ENCODE results near the gene HJURP. TPM values are rescaled to one million over a fixed set of nuclear protein-coding genes. Genes with fewer than 3 reads are reported as not detected.
A peak's percentile ranks its signal among the peaks of the same experiment; 100 is the strongest.
"Not testable (repeated sequence)": the region's sequence is repeated elsewhere in the genome, so short reads cannot be mapped to it uniquely, and the experiment has no call there.

The HJURP gene
- polyA plus RNA-seq (ENCODE audit: insufficient read length): 33.4 TPM
- long read RNA-seq, donor 1, partial matches to known transcripts: 0 of 3 reads
- long read RNA-seq, donor 1, other reads (novel, unspliced or antisense): 0 of 3 reads
- long read RNA-seq, donor 2, partial matches to known transcripts: 0 of 2 reads
- long read RNA-seq, donor 2, other reads (novel, unspliced or antisense): 0 of 2 reads
- long read RNA-seq, donor 3, partial matches to known transcripts: 5 of 6 reads
- long read RNA-seq, donor 3, other reads (novel, unspliced or antisense): 0 of 6 reads
- long read RNA-seq, donor 4: 0 reads
- long read RNA-seq, donor 5, transcript HJURP-202 (9 exons, 3,187 nt): major isoform, 6 of 11 reads
- long read RNA-seq, donor 5, partial matches to known transcripts: 5 of 11 reads
- long read RNA-seq, donor 5, other reads (novel, unspliced or antisense): 0 of 11 reads
- long read RNA-seq, donor 6, partial matches to known transcripts: 7 of 15 reads
- long read RNA-seq, donor 6, other reads (novel, unspliced or antisense): 0 of 15 reads
- long read RNA-seq, donor 7, partial matches to known transcripts: 11 of 15 reads
- long read RNA-seq, donor 7, other reads (novel, unspliced or antisense): 0 of 15 reads
- long read RNA-seq, donor 8: 0 reads

GRCh38 chr2:233854241-233854981, at the start of gene HJURP:
HJURP (minus strand) TSS chr2:233854535; CDS start chr2:233854500, 35 bp downstream.
- peak; percentile 95 for DNase-seq

GRCh38 chr2:233901884-233902283, 47.5 kb upstream of the HJURP start:
- no peak for DNase-seq

- DNase-seq: no peak
Measured at GRCh38 chr2:233901367-233901766, 47.0 kb upstream of the HJURP start.

- DNase-seq: not testable (repeated sequence)
Measured at GRCh38 chr2:233896253-233896652, 41.9 kb upstream of the HJURP start.

GRCh38 chr2:233892793-233893192, 38.5 kb upstream of the HJURP start:
- no peak for DNase-seq

- no peak for DNase-seq
Measured at GRCh38 chr2:233882353-233882752, 28.0 kb upstream of the HJURP start.

- DNase-seq: not testable (repeated sequence)
Measured at GRCh38 chr2:233872125-233872524, 17.8 kb upstream of the HJURP start.

- no peak for DNase-seq
Measured at GRCh38 chr2:233871432-233871831, 17.1 kb upstream of the HJURP start.

- peak; percentile 38 for DNase-seq
Measured at GRCh38 chr2:233867993-233868532, 13.7 kb upstream of the HJURP start, which contains the start of gene MSL3B. MSL3B (minus strand) TSS chr2:233868386.

GRCh38 chr2:233866479-233866878, 12.1 kb upstream of the HJURP start:
- DNase-seq: no peak

- no peak for DNase-seq
Measured at GRCh38 chr2:233865838-233866237, 11.5 kb upstream of the HJURP start.

GRCh38 chr2:233862261-233862768, 8.0 kb upstream of the HJURP start:
- DNase-seq: no peak

- no peak for DNase-seq
Measured at GRCh38 chr2:233858331-233858730, 4.0 kb upstream of the HJURP start.

GRCh38 chr2:233857511-233858141, 3.3 kb upstream of the HJURP start:
- no peak for DNase-seq

- DNase-seq: no peak
Measured at GRCh38 chr2:233856184-233856583, 1.8 kb upstream of the HJURP start.

- DNase-seq: no peak
Measured at GRCh38 chr2:233855345-233855744, 1.0 kb upstream of the HJURP start.

GRCh38 chr2:233853883-233854240, 473 bp downstream of the HJURP start:
- no peak for DNase-seq

GRCh38 chr2:233853353-233853752, 982 bp downstream of the HJURP start:
- no peak for DNase-seq

- no peak for DNase-seq
Measured at GRCh38 chr2:233852056-233852455, 2.3 kb downstream of the HJURP start.

- DNase-seq: no peak
Measured at GRCh38 chr2:233851169-233851568, 3.2 kb downstream of the HJURP start.

- no peak for DNase-seq
Measured at GRCh38 chr2:233850745-233851144, 3.6 kb downstream of the HJURP start.
